HepG2 (cell line): Measurements from ENCODE around the gene WNT3A. TPM values are rescaled to one million over a fixed set of nuclear protein-coding genes. Genes with fewer than 3 reads are reported as not detected.

Experiments used
- AGO1 ChIP-seq: fragments of 200-400 bp; formaldehyde crosslinking; IDR thresholded peaks from 2 replicates; pipeline ENCODE4 v1.6.1; 2017; ENCODE audit warnings: mild to moderate bottlenecking, low read depth, low read length, moderate library complexity; ENCODE audit not compliant: poor library complexity, severe bottlenecking
- AGO2 ChIP-seq: fragments of 200-400 bp; formaldehyde crosslinking; optimal IDR thresholded peaks from 2 replicates; pipeline ENCODE3; 2017; ENCODE audit warnings: mild to moderate bottlenecking, low read depth, low read length, moderate library complexity
- DNMT1 ChIP-seq: sonication (generic); formaldehyde crosslinking; IDR thresholded peaks from 2 replicates; pipeline ENCODE4 v1.5.1; 2020; ENCODE audit warnings: mild to moderate bottlenecking, missing genetic modification reagents
- ELF4 ChIP-seq: sonication (generic); formaldehyde crosslinking; IDR thresholded peaks from 2 replicates; pipeline ENCODE4 v1.5.0; 2020; ENCODE audit warnings: missing genetic modification reagents, mild to moderate bottlenecking, moderate library complexity, borderline replicate concordance
- GLI4 ChIP-seq: sonication (generic); formaldehyde crosslinking; IDR thresholded peaks from 2 replicates; pipeline ENCODE4 v1.5.1; 2020; ENCODE audit warnings: missing genetic modification reagents, mild to moderate bottlenecking, moderate library complexity, borderline replicate concordance
- HOXA3 ChIP-seq: sonication (generic); formaldehyde crosslinking; IDR thresholded peaks from 2 replicates; pipeline ENCODE4 v1.5.0; 2020; ENCODE audit warnings: missing genetic modification reagents
- MED1 ChIP-seq: sonication (generic); formaldehyde crosslinking; IDR thresholded peaks from 2 replicates; pipeline ENCODE4 v1.4.0; 2020; ENCODE audit warnings: missing genetic modification reagents
- MED13 ChIP-seq: sonication (generic); formaldehyde crosslinking; IDR thresholded peaks from 2 replicates; pipeline ENCODE4 v1.5.0; 2020; ENCODE audit warnings: missing genetic modification reagents
- NR2C2 ChIP-seq: sonication (generic); formaldehyde crosslinking; IDR thresholded peaks from 2 replicates; pipeline ENCODE4 v1.4.0; 2020; ENCODE audit warnings: missing genetic modification reagents, mild to moderate bottlenecking, moderate library complexity, borderline replicate concordance
- POGZ ChIP-seq: sonication (generic); formaldehyde crosslinking; IDR thresholded peaks from 2 replicates; pipeline ENCODE4 v1.4.0; 2020; ENCODE audit warnings: mild to moderate bottlenecking, missing genetic modification reagents
- RFX1 ChIP-seq: fragments of 450-650 bp; IDR thresholded peaks from 2 replicates; pipeline ENCODE4 v1.6.1; 2017
- TGIF2 ChIP-seq: IDR thresholded peaks from 2 replicates; pipeline ENCODE4 v1.6.1; 2016; ENCODE audit warnings: control low read depth, missing compliant biosample characterization
- ZFP37 ChIP-seq: sonication (generic); formaldehyde crosslinking; IDR thresholded peaks from 2 replicates; pipeline ENCODE4 v1.4.0; 2020; ENCODE audit warnings: missing genetic modification reagents, borderline replicate concordance
- ZNF17 ChIP-seq: sonication (generic); formaldehyde crosslinking; IDR thresholded peaks from 2 replicates; pipeline ENCODE4 v1.5.0; 2020; ENCODE audit warnings: mild to moderate bottlenecking, missing genetic modification reagents
- ZNF205 ChIP-seq: IDR thresholded peaks from 2 replicates; pipeline ENCODE4 v1.6.1; 2018; ENCODE audit warnings: missing biosample characterization, missing genetic modification reagents
- ZNF230 ChIP-seq: sonication (generic); formaldehyde crosslinking; IDR thresholded peaks from 2 replicates; pipeline ENCODE4 v1.4.0; 2020; ENCODE audit warnings: mild to moderate bottlenecking, missing genetic modification reagents
- ZNF484 ChIP-seq: sonication (generic); formaldehyde crosslinking; IDR thresholded peaks from 2 replicates; pipeline ENCODE4 v1.5.1; 2020; ENCODE audit warnings: mild to moderate bottlenecking, low read depth, missing genetic modification reagents, borderline replicate concordance
- ZNF550 ChIP-seq: sonication (generic); formaldehyde crosslinking; IDR thresholded peaks from 2 replicates; pipeline ENCODE4 v1.4.0; 2020; ENCODE audit warnings: mild to moderate bottlenecking, missing genetic modification reagents, borderline replicate concordance
- ZNF564 ChIP-seq: sonication (generic); formaldehyde crosslinking; IDR thresholded peaks from 2 replicates; pipeline ENCODE4 v1.8.1; 2023; ENCODE audit warnings: mild to moderate bottlenecking, missing genetic modification reagents
- ZNF660 ChIP-seq: sonication (generic); formaldehyde crosslinking; IDR thresholded peaks from 2 replicates; pipeline ENCODE4 v1.5.1; 2020; ENCODE audit warnings: mild to moderate bottlenecking, low read depth, missing genetic modification reagents, borderline replicate concordance
- ZNF772 ChIP-seq: sonication (generic); formaldehyde crosslinking; IDR thresholded peaks from 2 replicates; pipeline ENCODE4 v1.5.0; 2020; ENCODE audit warnings: mild to moderate bottlenecking, missing genetic modification reagents
- polyA plus RNA-seq, 8 experiments: library from polyadenylated mRNA; depleted of rRNA in 3 of 8; stranded (reverse) in 7 of 8; unstranded in 1 of 8; fragments of >200 nt; fragmentation: Illumina TruSeq in 4 of 8; extraction: Trizol in 4 of 8; gene quantifications; 2 replicates each; pipeline versions ENCODE4 v1.2.1 to v1.2.3, GENCODE V29; 2011 to 2016; ENCODE audit warnings: low read depth in 4 of 8, missing spikeins in 1 of 8, mixed read lengths in 1 of 8; ENCODE audit not compliant: insufficient read depth in 1 of 8
- total RNA-seq, 5 experiments: library from RNA; depleted of rRNA; stranded (reverse); fragments of >200 nt; fragmentation: Illumina TruSeq; extraction: Trizol; gene quantifications; 2 replicates each; pipeline ENCODE4 v1.2.3, GENCODE V29; 2016; ENCODE audit warnings: low read depth in 1 of 5
- TF ChIP-seq, protein P1 (sequence below): sonication (generic); formaldehyde crosslinking; IDR thresholded peaks from 2 replicates; pipeline ENCODE4 v1.9.0; 2022; ENCODE audit warnings: missing genetic modification reagents, mild to moderate bottlenecking, borderline replicate concordance
- TF ChIP-seq, protein P2 (sequence below): sonication (generic); formaldehyde crosslinking; IDR thresholded peaks from 2 replicates; pipeline ENCODE4 v1.4.0; 2020; ENCODE audit warnings: mild to moderate bottlenecking, missing genetic modification reagents
- TF ChIP-seq, protein P3 (sequence below): sonication (generic); formaldehyde crosslinking; IDR thresholded peaks from 2 replicates; pipeline ENCODE4 v1.4.0; 2020; ENCODE audit warnings: missing genetic modification reagents, mild to moderate bottlenecking, borderline replicate concordance

WNT3A gene
- total and polyA plus RNA-seq, 2 of the 13 experiments (the other 11 are each of a cell fraction or from before 2014, with no cell fraction given) = not detected

DNA sequence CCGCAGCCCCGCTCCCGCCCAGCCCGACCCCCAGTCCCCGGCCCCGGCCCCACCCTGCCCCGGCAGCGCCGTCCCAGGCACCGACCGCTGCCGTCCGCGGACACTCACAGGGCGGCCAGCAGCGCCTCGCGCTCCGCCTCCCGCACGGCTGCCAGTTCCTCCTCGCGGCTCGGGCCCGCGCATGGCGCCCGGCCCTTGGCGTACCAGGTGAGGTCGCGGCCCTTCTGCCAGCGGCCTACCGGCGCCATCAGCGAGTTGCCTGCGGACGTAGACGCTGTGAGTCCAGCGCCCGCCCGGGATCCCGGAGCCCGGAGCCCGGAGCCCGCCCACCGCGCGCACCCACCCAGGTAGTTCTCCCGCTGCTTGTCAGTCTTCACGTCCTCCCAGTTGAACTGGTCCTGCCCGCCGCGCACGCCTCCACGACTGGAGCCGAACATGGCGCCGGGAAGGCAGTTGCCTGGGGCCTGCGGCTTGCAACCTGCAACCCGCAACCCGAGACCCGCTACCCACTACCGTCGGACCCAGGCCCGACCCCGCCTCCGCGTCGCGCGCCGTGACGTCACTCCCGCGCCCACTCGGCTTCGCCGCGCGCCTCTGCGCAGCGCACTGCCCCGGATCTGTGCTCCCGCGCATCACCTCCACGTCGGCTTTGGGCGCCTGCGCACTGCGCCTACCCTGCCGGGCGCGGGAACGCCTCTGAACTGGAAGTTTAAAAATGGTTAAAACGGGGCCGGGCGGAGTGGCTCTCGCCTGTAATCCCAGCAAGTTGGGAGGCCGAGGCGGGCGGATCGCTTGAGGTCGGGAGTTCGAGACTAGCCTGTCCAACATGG, 96.2 kb downstream of the WNT3A start, which contains the start of gene C1orf35 (continued):
- TF ChIP-seq, protein P1, sequence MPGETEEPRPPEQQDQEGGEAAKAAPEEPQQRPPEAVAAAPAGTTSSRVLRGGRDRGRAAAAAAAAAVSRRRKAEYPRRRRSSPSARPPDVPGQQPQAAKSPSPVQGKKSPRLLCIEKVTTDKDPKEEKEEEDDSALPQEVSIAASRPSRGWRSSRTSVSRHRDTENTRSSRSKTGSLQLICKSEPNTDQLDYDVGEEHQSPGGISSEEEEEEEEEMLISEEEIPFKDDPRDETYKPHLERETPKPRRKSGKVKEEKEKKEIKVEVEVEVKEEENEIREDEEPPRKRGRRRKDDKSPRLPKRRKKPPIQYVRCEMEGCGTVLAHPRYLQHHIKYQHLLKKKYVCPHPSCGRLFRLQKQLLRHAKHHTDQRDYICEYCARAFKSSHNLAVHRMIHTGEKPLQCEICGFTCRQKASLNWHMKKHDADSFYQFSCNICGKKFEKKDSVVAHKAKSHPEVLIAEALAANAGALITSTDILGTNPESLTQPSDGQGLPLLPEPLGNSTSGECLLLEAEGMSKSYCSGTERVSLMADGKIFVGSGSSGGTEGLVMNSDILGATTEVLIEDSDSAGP (CRISPR knock-in tag) = peak; percentile 91
- peak; percentile 83 for TF ChIP-seq ZNF230 (CRISPR knock-in tag)
- TF ChIP-seq, protein P2, sequence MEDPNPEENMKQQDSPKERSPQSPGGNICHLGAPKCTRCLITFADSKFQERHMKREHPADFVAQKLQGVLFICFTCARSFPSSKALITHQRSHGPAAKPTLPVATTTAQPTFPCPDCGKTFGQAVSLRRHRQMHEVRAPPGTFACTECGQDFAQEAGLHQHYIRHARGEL = peak; percentile 72; the same call in 1 of the 2 replicates
- TF ChIP-seq ZNF484 = peak; percentile 67; the same call in 1 of the 2 replicates
- peak; percentile 76 for TF ChIP-seq ZNF205 (CRISPR knock-in tag)
- no peak for TF ChIP-seq ZFP37 (CRISPR knock-in tag)
- peak; percentile 39; the same call in 1 of the 2 replicates for TF ChIP-seq MED13 (CRISPR knock-in tag)
- TF ChIP-seq AGO2 = peak; percentile 48
- 0 out of 2 replicates have a peak, but pooled peaks have one; percentile 79 for TF ChIP-seq TGIF2 (CRISPR knock-in tag)
- TF ChIP-seq ZNF550 = peak; percentile 48; the same call in 1 of the 2 replicates
- TF ChIP-seq ZNF564 (CRISPR knock-in tag) = no peak; the same call in 1 of the 2 replicates
- TF ChIP-seq, protein P3, sequence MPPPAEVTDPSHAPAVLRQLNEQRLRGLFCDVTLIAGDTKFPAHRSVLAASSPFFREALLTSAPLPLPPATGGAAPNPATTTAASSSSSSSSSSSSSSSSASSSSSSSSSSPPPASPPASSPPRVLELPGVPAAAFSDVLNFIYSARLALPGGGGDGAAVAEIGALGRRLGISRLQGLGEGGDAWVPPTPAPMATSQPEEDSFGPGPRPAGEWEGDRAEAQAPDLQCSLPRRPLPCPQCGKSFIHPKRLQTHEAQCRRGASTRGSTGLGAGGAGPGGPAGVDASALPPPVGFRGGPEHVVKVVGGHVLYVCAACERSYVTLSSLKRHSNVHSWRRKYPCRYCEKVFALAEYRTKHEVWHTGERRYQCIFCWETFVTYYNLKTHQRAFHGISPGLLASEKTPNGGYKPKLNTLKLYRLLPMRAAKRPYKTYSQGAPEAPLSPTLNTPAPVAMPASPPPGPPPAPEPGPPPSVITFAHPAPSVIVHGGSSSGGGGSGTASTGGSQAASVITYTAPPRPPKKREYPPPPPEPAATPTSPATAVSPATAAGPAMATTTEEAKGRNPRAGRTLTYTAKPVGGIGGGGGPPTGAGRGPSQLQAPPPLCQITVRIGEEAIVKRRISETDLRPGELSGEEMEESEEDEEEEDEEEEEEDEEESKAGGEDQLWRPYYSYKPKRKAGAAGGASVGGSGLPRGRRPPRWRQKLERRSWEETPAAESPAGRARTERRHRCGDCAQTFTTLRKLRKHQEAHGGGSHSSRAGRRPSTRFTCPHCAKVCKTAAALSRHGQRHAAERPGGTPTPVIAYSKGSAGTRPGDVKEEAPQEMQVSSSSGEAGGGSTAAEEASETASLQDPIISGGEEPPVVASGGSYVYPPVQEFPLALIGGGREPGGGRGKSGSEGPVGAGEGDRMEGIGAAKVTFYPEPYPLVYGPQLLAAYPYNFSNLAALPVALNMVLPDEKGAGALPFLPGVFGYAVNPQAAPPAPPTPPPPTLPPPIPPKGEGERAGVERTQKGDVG (CRISPR knock-in tag) = no peak
- TF ChIP-seq NR2C2 = peak; percentile 94
- no peak for TF ChIP-seq RFX1
- TF ChIP-seq MED1 (CRISPR knock-in tag) = peak; percentile 70
- no peak for TF ChIP-seq AGO1
- TF ChIP-seq ZNF660 = no peak
- TF ChIP-seq GLI4 = peak; percentile 53; the same call in 1 of the 2 replicates
- TF ChIP-seq ELF4 (CRISPR knock-in tag) = no peak
- peak; percentile 91 for TF ChIP-seq DNMT1 (CRISPR knock-in tag)
- TF ChIP-seq ZNF17 (CRISPR knock-in tag) = no peak
- peak; percentile 87; the same call in 1 of the 2 replicates for TF ChIP-seq ZNF772 (CRISPR knock-in tag)
- peak; percentile 99 for TF ChIP-seq HOXA3 (CRISPR knock-in tag)
- peak; percentile 85 for TF ChIP-seq POGZ (CRISPR knock-in tag)
